ENCODE measurements around the gene PRR14.

GRCh38 chr16:30655815-30656347 is 5.1 kb downstream of the PRR14 start:
- TF ChIP-seq EZH2phosphoT487 (IDR thresholded peaks at IDR 0.05; ENCODE audit: insufficient read depth, low read depth) (no peak), EZH2 (IDR thresholded peaks at IDR 0.05; ENCODE audit: insufficient read depth, poor library complexity, severe bottlenecking) (no peak)
